Common myeloid progenitor, CD34-positive (primary cell): ENCODE measurements around the gene SPACA4.

Experiments
- CTCF ChIA-PET: fragments of 350-600 bp; sonication (Branson Sonifier 250); formaldehyde crosslinking; loops from one replicate; lab custom pipeline; 2021; ENCODE audit warnings: antibody characterized with exemption; lab: Charles Lee
- POLR2A ChIA-PET: fragments of 350-600 bp; sonication (Branson Sonifier 250); formaldehyde crosslinking; loops from one replicate; lab custom pipeline; 2021; ENCODE audit warnings: antibody characterized with exemption; lab: Charles Lee
- DNase-seq, 3 donors: peaks; one replicate each; pipeline versions ENCODE4 v3.0.0 to v3.0.0-alpha.2; 2013
- H3K27ac ChIP-seq, 2 experiments: 1 replicate in 1 of 2; 2 replicates in 1 of 2; pipeline ENCODE4 v1.7.0; 2013; ENCODE audit warnings: inconsistent platforms in 2 of 2, low read length in 2 of 2, mild to moderate bottlenecking in 2 of 2, low read depth in 1 of 2, moderate library complexity in 1 of 2; ENCODE audit not compliant: severe bottlenecking in 2 of 2, insufficient read depth in 1 of 2, poor library complexity in 1 of 2
- H3K27me3 ChIP-seq, 5 experiments: replicated peaks in 2 of 5; 1 replicate in 3 of 5; 2 replicates in 2 of 5; pipeline versions ENCODE4 v1.6.1 to v1.7.0; 2013; ENCODE audit warnings: low read length in 4 of 5, mild to moderate bottlenecking in 2 of 5, moderate library complexity in 2 of 5, inconsistent platforms in 1 of 5; ENCODE audit not compliant: insufficient read depth in 5 of 5, control insufficient read depth in 4 of 5
- H3K36me3 ChIP-seq, 4 experiments: 1 replicate in 2 of 4; 2 replicates in 2 of 4; pipeline versions ENCODE4 v1.6.1 to v1.7.0; 2013; ENCODE audit warnings: low read length in 3 of 4, control low read depth in 1 of 4, mild to moderate bottlenecking in 1 of 4; ENCODE audit not compliant: control insufficient read depth in 4 of 4, insufficient read depth in 4 of 4
- H3K4me1 ChIP-seq, 4 experiments: 1 replicate in 3 of 4; 2 replicates in 1 of 4; pipeline versions ENCODE4 v1.6.1 to v1.7.1; 2013; ENCODE audit warnings: low read length in 3 of 4, mild to moderate bottlenecking in 3 of 4, control low read depth in 1 of 4, inconsistent platforms in 1 of 4, moderate library complexity in 1 of 4; ENCODE audit not compliant: control insufficient read depth in 4 of 4, insufficient read depth in 4 of 4; ENCODE audit errors: control extremely low read depth in 1 of 4
- H3K4me3 ChIP-seq, 7 experiments: 1 replicate in 4 of 7; 2 replicates in 3 of 7; pipeline versions ENCODE4 v1.5.1 to v1.7.0; 2013; ENCODE audit warnings: mild to moderate bottlenecking in 7 of 7, low read length in 6 of 7, moderate library complexity in 6 of 7, inconsistent platforms in 2 of 7, low read depth in 2 of 7, control low read depth in 1 of 7; ENCODE audit not compliant: insufficient read depth in 4 of 7, control insufficient read depth in 1 of 7; ENCODE audit errors: extremely low read depth in 1 of 7
- H3K9me3 ChIP-seq, 5 experiments: 1 replicate in 4 of 5; 2 replicates in 1 of 5; pipeline versions ENCODE4 v1.6.1 to v1.7.1; 2013; ENCODE audit warnings: low read length in 4 of 5, mild to moderate bottlenecking in 2 of 5, inconsistent platforms in 1 of 5, low read depth in 1 of 5, moderate library complexity in 1 of 5; ENCODE audit not compliant: control insufficient read depth in 4 of 5, insufficient read depth in 2 of 5; ENCODE audit errors: control extremely low read depth in 1 of 5
- WGBS: methylation state at CpG from one replicate; pipeline ENCODE4 v1.1.5; 2013; ENCODE audit not compliant: insufficient coverage; 5-methylcytosine and 5-hydroxymethylcytosine counted together

Gene SPACA4

DNA sequence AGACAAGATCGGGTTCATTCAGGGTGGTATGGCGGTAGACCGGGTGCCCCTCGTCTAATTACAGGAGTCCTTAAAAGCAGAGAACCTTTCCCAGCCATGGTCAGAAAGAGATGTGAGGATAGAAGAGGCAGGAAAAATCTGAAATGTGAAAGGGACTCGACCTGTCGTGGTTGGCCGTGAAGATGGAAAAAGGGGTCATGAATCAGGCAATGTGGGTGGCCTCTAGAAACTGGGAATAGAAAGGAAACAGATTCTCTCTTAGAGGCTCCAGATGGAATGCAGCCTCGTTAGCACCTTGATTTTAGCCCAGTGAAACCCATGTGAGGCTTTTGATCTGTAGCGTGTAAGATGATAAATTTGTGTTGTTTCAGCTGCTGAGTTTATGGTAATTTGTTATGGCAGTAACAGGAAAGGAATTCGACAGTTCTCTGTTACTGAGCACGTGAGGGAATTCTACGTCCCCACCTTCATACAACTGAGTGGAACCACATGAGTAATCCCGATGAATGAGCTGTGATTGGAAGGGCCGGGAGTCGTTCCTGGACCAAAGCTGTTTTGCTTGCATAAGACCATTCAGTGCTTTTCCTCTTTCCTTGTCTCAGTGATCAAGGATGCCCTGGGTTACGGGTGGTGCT is 50.4 kb downstream of the SPACA4 start:
- ChIA-PET POLR2A (interaction anchor here (0.6 kb wide), 1 partner anchor 336 kb away, joined by 3 read pairs; the partner anchor contains the start of gene GYS1), CTCF (interaction anchor here (1.1 to 3.7 kb wide), 2 partner anchors 18 to 56 kb away, joined by 3 to 18 read pairs; no protein-coding TSS in a partner anchor)
- no peak for DNase-seq
- Histone ChIP-seq H3K27ac (no peak overlapping the region), H3K9me3 (no peaks in the 10 kb centered on the region), H3K27me3 (no peaks in the 10 kb centered on the region), H3K4me1 (peaks cover 0 to 26% (median 15%) of the 10 kb centered on the region in 4 experiments), H3K4me3 (no peak overlapping the region), H3K36me3 (no peaks in the 10 kb centered on the region)
- WGBS = 87% methylated on average over 14 of the region's 16 CpGs
